SH-SY5Y (cell line): ENCODE data around the gene GRK4.

ENCODE experiments used
- GATA2 ChIP-seq: IDR thresholded peaks from 2 replicates; pipeline ENCODE4 v1.6.1; 2011; ENCODE audit warnings: mild to moderate bottlenecking, low read depth, low read length
- GATA3 ChIP-seq: IDR thresholded peaks from 2 replicates; pipeline ENCODE4 v1.6.1; 2011; ENCODE audit warnings: low read depth, mild to moderate bottlenecking, low read length, moderate library complexity

- TF ChIP-seq GATA3 (no peak), GATA2 (no peak)
Measured at GRCh38 chr4:2971275-2971674, 7.9 kb downstream of the GRK4 start.
